Spleen (tissue), 7 donors: Measurements from ENCODE around the gene MPP7.

ENCODE experiments used
- POLR2A ChIP-seq, 3 donors: fragments of 450-650 bp; IDR thresholded peaks; one replicate each; pipeline ENCODE4 v1.5.1; 2017; ENCODE audit warnings: antibody characterized with exemption in 3 of 3, mild to moderate bottlenecking in 1 of 3
- POLR2AphosphoS5 ChIP-seq, 3 donors: sonication (generic); formaldehyde crosslinking; IDR thresholded peaks; one replicate each; pipeline ENCODE4 v1.5.1; 2017; ENCODE audit warnings: antibody characterized with exemption in 3 of 3
- TF ChIP-seq, protein P1 (sequence below), 11 experiments: fragments of 200-600 bp in 7 of 11; fragments of 450-650 bp in 4 of 11; sonication (generic) in 4 of 11; IDR thresholded peaks in 8 of 11; conservative IDR thresholded peaks in 3 of 11; 1 replicate in 7 of 11; 2 replicates in 4 of 11; pipeline versions ENCODE4 v1.4.0 to v1.8.0; 2016 to 2021; ENCODE audit warnings: antibody characterized with exemption in 11 of 11, inconsistent platforms in 4 of 11, mild to moderate bottlenecking in 1 of 11
- donor health status: DM: no; HTN: no; CAD: no; lungs with moderate emphysema.
- donor health status: DM: no; HTN: no; CAD: no.
- donor health status: DM: no; HTN: no; CAD: no.

GRCh38 chr10:28278842-28279241 lies 24.0 kb downstream of the MPP7 start:
- TF ChIP-seq POLR2AphosphoS5 (IDR thresholded peaks at IDR 0.05) (no peak), POLR2A (IDR thresholded peaks at IDR 0.05) (no peak)
- TF ChIP-seq, protein P1, sequence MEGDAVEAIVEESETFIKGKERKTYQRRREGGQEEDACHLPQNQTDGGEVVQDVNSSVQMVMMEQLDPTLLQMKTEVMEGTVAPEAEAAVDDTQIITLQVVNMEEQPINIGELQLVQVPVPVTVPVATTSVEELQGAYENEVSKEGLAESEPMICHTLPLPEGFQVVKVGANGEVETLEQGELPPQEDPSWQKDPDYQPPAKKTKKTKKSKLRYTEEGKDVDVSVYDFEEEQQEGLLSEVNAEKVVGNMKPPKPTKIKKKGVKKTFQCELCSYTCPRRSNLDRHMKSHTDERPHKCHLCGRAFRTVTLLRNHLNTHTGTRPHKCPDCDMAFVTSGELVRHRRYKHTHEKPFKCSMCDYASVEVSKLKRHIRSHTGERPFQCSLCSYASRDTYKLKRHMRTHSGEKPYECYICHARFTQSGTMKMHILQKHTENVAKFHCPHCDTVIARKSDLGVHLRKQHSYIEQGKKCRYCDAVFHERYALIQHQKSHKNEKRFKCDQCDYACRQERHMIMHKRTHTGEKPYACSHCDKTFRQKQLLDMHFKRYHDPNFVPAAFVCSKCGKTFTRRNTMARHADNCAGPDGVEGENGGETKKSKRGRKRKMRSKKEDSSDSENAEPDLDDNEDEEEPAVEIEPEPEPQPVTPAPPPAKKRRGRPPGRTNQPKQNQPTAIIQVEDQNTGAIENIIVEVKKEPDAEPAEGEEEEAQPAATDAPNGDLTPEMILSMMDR (IDR thresholded peaks at IDR 0.05 in 8 of 11, conservative IDR thresholded peaks at IDR 0.05 in 3 of 11) = no peak
